Head of caudate nucleus (tissue), 42 donors: ENCODE measurements around the gene PIEZO1.
"Not testable (repeated sequence)": the region's sequence is repeated elsewhere in the genome, so short reads cannot be mapped to it uniquely, and the experiment has no call there.

Experiments used
- DNase-seq, 42 donors: peaks; one replicate each; pipeline versions ENCODE4 v3.0.0 to v3.0.0-alpha.2; 2020 to 2021; ENCODE audit warnings: mixed read lengths in 7 of 42
- intact Hi-C: fragments of 100-400 bp; cut with DNase I; formaldehyde crosslinking; loops from one replicate; pipeline ENCODE4 v1.15.0; 2022

Gene PIEZO1, protein sequence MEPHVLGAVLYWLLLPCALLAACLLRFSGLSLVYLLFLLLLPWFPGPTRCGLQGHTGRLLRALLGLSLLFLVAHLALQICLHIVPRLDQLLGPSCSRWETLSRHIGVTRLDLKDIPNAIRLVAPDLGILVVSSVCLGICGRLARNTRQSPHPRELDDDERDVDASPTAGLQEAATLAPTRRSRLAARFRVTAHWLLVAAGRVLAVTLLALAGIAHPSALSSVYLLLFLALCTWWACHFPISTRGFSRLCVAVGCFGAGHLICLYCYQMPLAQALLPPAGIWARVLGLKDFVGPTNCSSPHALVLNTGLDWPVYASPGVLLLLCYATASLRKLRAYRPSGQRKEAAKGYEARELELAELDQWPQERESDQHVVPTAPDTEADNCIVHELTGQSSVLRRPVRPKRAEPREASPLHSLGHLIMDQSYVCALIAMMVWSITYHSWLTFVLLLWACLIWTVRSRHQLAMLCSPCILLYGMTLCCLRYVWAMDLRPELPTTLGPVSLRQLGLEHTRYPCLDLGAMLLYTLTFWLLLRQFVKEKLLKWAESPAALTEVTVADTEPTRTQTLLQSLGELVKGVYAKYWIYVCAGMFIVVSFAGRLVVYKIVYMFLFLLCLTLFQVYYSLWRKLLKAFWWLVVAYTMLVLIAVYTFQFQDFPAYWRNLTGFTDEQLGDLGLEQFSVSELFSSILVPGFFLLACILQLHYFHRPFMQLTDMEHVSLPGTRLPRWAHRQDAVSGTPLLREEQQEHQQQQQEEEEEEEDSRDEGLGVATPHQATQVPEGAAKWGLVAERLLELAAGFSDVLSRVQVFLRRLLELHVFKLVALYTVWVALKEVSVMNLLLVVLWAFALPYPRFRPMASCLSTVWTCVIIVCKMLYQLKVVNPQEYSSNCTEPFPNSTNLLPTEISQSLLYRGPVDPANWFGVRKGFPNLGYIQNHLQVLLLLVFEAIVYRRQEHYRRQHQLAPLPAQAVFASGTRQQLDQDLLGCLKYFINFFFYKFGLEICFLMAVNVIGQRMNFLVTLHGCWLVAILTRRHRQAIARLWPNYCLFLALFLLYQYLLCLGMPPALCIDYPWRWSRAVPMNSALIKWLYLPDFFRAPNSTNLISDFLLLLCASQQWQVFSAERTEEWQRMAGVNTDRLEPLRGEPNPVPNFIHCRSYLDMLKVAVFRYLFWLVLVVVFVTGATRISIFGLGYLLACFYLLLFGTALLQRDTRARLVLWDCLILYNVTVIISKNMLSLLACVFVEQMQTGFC (N-terminal part only)

DNA sequence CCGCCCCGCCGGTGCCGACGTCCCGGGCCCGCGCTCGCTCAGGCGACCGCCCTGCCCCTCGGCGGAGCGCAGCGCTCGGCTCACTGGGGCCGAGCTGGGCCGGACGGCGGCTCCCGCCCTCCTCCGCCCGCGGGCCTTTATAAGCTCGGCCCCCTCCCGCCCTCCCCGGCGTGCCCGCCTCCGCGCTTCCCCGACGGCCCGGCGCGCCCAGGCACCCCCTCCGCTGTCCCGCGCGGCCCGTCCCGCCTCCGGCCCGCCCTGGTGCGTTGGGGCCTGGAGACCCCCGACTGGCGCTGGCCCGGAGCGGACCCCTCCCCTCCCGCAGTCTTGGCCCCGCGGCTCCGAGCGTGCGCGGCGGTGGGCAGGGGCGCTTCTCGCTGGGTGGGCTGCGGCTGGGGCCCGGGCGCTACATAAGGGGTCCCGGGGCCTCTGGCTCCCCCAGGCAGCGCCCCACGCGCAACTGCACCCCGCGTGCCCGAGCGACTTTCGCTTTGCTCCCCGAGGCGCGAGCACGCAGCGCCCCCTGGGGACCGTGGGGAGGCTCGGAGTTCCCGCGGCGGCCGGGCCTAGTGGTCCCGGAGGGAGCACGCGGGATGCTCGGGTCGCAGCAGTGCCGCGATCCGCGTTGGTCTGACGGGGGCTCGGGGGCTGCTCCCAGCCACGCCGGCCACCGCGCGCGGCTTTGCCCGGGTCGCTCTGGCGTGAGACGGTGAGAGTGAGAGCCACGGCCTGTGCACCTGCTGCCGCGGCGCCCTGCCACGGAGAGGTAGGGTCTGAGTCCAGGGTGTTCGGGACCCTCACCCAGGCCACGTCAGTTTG is at the start of gene PIEZO1:
TSS of gene PIEZO1 (minus strand) at position 115 of the 819 bp plus-strand sequence. CDS start 256 bp downstream, outside the sequence.
- peak in 41 of 42 donors; percentile 33 to 90 (median 77) for DNase-seq
- intact Hi-C loops, result loop anchor here (2.0 kb wide), 1 partner anchor 49 kb away; no protein-coding TSS in a partner anchor

DNA sequence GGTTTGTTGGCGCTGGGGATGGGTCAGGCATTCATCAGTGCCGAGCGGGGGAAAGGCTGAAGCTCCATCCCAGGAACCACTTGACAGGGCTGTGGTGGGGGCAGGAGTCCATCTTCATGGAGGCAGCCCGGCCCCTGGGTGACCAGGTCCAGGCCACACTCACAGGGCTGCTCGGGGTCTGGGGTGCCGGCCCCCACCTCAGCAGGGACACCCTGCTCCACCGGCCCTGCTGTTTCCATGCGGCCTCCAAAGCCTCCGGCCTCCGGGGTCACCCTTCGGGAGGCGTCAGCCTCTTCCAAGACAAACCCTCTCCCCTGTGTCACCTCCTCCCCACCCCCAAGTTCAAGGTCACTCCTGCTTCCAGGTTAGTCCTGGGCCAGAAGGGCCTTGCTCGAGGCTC is 49.6 kb upstream of the PIEZO1 start:
- intact Hi-C loops, result no loop called here
- no peak for DNase-seq

DNA sequence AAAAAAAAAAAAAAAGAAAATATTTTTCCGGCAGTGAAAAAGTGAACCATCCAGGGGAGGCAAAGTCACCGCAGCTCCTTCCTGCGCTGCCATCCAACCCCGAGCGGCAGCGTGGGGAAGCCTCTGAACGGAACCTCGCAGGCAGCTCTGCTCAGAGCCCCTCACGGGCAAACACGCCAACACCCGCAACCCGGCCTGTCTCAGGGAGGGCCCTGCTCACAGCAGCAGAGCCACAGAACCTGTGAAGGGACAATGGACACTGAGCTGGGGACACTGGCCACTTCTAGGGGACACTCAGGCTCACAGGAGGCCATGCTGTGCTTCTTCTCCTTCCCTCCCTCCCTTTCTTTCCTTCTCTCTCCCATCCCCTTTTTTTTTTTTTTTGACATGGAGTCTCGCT is 48.1 kb upstream of the PIEZO1 start:
- intact Hi-C loops, result no loop called here
- no peak for DNase-seq

DNA sequence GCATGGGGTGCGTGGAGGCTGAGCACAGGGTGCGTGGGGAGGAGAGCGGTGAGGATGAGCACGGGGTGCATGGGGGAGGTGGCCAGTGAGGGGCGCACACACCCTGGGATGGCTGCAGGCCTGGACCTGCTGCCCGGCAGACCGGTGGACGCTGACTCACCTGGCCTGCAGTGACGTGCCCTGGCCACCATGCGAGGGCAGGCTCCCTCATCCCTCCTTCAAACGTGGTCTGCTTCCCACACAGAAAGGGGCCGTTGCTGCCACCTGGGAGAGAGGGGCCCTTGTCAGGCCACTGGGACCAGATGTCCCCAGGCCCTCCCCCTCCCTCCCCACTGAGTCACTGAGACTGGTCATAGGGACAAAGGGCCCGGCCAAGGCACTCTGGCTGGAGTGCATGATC is 46.8 kb upstream of the PIEZO1 start:
- DNase-seq, result no peak
- intact Hi-C loops, result no loop called here

DNA sequence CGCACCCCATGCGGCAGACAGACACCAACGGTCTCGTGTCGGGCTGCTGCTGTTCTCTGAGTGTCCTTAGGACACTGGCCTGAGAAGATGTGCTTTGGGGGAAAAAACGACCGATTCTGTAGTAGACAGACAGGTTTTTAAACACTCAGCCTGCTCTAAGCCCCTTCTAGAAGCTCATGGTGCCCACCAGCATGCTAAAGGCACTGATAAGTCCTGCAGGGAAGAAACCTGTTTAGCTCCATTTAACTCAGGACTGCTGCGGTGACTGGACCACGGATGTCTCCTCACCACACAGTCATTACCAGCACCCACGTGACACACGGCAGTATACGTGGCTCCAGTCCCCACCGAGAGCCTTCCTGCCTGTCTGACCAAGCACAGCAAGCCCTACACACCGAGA is 45.8 kb upstream of the PIEZO1 start:
- DNase-seq, result no peak
- intact Hi-C loops, result no loop called here

DNA sequence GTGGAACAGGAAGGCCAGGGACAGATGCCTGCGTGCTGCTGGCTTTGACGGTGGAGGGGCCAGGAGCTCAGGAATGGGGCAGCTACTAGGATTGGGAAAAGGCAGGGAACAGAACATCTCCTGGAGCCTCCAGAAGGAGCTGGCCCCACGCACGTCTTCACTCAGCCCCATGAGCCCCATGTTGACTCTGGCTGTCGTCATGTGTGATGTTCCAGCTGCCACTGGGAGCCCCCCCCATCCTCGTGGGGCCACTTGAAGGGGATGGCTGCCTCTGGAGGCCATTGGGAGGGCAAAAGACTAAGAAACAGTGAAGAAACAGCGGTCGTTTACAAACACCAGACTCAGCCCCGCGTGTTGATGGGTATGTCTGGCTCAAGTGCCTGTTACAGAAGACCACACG is 45.2 kb upstream of the PIEZO1 start:
- DNase-seq, result no peak
- intact Hi-C loops, result no loop called here

DNA sequence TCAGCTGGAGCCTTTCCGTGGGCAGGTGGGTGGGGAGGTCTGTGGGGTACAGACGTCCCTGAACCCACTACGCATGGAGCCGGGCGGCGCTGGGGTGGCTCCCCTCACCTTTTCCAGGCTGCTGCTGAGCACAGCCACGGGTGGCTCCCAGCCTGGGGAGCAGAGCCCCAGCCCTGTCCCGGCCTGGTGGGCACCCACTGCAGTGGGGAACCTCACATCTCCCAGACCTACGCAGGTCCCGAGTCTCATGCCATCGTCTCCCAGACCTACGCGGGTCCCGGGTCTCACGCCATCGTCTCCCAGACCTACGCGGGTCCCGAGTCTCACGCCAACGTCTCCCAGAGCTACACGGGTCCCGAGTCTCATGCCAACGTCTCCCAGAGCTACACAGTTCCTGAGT is 43.7 kb upstream of the PIEZO1 start:
- DNase-seq, result no peak
- intact Hi-C loops, result no loop called here

DNA sequence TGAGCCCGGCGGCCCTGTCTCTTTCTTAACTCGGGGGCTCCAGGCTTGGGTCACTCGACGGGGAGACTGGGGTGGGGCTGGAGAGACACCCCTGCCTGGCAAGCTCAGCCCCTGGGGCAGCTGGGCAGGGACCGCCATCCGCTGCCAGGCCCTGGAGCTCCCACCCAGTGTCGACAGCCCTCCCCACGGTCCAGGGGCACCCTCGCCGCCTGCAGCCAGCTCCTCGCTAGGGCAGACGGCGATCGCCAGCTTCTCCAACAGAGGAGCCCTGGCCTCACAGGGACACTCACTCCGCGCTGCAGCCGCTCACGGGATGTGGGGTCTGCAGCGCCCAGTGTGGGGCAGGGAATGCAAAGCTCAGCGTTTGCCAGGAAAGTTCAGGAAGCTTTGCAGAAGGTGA is 42.7 kb upstream of the PIEZO1 start:
- intact Hi-C loops, result no loop called here
- no peak for DNase-seq

DNA sequence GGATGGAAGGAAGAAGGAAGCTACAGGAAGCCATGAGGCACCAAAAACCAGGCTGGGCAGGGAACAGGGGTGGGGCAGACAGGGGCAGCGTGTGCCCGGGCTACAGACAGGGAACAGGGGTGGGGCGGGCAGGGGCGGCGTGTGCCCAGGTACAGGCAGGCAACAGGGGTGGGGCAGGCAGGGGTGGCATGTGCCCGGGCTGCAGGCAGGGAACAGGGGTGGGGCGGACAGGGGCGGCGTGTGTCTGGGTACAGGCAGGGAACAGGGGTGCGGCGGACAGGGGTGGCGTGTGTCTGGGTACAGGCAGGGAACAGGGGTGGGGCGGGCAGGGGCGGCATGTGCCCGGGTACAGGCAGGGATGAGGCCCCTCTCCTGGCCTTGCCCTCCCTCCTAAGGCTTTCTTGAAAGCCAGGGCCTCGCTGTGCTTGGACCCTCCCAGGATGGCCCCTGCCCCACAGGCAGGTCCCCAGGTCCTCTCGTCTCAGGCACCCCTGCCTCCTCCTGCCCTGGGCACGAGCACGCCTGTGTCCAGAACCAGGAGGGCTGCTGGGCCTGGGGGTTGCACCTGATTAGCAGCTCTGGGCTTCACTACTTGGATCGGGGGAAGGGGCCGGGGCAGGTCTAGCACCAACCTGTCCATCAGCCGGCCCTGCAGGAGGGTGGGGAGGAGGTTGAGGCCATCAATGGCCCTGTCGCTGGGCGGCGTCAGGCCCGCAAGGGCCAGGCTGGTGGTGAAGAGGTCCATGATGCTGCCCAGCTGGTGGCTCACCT is 41.2 kb upstream of the PIEZO1 start:
- peak in 34 of 42 donors; percentile 27 to 89 (median 64) for DNase-seq
- intact Hi-C loops, result no loop called here

DNA sequence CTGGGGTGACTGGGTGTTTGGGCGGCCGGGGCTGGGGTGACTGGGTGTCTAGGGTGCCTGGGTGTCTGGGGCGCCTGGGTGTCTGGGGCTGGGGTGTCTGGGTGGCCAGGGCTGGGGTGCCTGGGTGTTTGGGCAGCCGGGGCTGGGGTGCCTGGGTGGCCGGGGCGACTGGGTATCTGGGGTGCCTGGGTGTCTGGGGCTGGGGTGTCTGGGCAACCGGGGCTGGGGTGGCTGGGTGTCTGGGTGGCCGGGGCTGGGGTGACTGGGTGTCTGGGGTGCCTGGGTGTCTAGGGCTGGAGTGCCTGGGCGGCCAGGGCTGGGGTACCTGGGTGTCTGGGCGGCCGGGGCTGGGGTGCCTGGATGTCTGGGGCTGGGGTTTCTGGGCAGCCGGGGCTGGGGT is 40.1 kb upstream of the PIEZO1 start:
- intact Hi-C loops, result no loop called here
- no peak for DNase-seq

DNA sequence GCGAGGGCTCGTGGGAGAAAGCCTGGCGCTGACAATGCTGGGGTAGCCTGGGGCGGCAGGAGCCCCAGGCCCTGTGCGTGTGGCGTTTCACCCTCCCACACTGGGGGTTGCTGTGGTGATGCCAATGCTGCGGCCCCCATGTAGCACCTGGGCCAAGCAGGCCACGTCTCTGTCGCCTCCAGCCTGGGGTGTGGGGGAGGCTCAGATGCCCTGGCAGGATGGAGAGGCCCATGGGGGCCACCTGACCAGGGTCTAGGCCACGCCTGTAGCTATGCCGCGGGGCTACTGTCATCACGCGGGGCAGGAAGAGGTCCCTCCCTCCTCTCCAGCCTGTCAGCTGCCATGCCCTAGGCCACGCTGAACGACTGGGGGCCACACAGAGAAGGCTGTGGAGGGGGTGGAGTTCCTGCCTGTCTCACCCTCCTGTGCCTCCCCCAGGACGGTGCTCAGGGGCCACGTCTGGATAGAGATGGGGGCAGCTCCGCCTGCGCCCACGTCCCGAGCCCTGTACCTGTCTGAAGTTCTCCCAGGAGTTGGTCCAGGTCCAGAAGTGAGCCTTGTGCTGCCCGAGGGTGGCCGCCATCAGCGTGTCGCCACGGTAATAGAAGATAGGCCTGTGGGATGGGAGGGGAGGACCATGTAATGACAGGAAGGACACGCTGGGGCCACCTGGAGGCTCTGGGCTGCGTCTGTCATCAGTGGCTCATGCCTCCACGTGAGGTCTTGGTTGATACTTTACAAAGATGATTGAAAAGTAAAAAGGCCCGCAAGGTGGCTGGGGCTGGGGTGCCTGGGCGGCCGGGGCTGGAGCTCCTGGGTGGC is 39.4 kb upstream of the PIEZO1 start:
- intact Hi-C loops, result no loop called here
- no peak for DNase-seq

DNA sequence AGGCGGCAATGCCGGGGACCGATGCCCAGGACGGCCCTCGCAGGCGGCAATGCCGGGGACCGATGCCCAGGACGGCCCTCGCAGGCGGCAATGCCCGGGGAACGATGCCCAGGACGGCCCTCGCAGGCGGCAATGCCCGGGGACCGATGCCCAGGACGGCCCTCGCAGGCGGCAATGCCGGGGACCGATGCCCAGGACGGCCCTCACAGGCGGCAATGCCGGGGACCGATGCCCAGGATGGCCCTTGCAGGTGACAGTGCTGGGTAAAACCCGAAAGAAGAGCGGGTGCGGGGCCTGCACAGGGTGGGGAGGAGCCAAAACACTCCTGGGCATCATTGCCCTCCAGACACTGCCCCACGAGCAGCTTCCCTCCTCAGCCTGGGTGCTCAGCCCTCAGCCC is 38.6 kb upstream of the PIEZO1 start:
- intact Hi-C loops, DNase-seq: not testable (repeated sequence)

DNA sequence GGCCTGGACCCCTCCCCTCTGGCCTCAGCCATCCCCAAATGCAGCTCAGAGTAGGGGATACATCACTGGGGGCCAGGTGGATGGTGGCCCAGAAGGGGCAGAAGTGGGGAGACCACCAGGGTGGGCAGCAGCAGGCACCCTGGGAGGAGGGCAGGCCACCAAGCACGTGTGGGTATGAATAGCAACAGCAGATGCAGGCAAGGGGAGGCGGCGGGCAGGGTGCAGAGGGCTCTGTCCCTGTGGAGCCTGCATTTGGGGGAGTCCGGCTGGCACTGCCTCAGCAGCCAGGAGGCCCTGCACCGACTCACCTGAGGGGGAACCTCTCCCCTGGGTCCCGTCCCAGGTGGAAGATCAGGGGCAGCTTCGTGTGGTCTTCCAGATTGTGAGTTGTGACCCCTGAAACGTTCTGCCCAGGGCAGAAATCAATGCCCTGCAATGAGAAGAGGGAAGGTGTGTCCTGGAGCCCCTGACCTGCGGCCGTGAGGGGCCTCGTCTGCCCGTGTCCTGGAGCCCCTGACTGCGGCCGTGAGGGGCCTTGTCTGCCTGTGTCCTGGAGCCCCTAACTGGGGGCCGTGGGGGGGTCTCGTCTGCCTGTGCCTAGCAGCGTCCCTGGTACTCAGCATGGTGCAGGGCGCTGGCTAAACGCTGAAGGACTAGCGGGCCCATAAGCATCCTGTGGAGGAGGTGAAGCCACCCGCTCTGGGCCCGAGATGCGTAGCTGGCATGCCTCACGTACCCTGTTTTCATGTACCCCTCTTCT is 37.4 kb upstream of the PIEZO1 start:
- intact Hi-C loops, result no loop called here
- no peak for DNase-seq

DNA sequence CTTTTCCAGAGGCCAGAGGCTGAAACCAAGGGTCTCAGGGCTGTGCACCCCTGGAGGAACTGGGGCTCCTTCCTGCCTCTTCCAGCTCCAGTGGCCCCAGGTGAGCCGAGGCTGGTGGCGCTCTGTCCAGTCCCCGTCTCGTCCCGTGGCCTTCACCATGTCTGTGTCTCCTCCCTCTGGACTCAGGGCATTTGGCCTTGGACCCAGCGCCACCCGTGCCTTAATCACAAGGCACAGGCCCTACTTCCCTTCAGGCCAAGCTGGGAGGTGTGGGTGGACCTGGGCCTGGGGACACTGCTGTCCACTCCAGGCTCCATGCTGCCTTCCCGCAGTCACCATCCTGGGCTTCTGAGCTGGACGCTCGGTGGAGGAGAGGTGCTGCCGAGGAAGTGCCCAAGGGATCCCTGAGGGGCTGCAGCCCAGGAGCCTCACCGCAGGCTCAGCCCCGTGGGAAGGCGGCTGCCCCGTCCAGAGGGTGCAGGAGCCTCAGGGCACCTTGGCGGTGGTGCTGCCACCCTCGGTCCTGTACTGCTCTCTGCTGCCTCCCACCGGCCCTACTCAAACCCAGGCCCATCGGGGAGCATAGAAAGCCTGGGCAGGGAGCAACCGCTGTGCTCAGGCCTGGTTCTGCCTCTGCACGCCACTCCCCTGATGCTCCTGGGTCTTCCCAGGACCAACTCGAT is 36.3 kb upstream of the PIEZO1 start:
- DNase-seq, result no peak
- intact Hi-C loops, result no loop called here

DNA sequence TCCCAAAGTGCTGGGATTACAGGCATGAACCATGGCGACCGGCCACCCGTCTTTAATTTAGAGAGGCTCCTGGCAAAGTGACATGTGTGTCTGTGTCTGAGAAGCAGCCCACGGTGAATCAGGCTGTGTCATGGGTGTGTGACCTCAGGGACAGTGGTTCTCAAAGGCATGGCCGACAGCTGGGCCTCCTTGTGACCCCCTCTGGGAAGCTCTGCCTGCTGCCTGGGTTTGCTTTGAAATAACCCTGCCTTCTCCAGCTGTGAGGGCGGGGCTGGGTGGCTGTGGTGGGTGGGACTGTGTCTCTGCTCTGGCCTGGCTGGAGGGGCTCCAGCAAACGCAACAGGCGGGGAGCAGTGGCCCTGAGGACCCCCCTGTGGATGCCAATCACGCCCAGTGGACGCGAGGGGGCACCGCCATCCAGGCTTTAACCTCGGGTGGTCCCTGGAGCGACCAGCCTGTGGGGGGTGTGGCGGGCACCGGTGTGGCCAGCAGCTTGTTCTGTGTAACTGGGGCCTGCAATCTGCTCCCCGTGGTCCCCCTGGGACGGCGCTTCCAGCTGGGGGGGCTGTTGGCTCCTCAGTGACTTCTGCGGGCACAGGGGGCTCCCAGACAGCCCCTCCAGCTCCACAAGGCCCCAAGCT is 35.5 kb upstream of the PIEZO1 start:
- intact Hi-C loops, result no loop called here

More for the DNA sequence above, 35.5 kb upstream of the PIEZO1 start:
- DNase-seq, result no peak
